ENCODE results near the gene CHCHD1. TPM values are rescaled to one million over a fixed set of nuclear protein-coding genes. Genes with fewer than 3 reads are reported as not detected.

The CHCHD1 gene
- total RNA-seq, 4 donors from 2014 or later = 14.1 to 57.3 (median 28.9) TPM

Small RNAs within 50 kb of the gene (small RNA-seq; reads per million reads assigned to genes)
- gene AC022400.4 (not detected), gene AC022400.9 (not detected), gene ZSWIM8-AS1 (not detected)

Other genes with a start within 250 kb of the CHCHD1 start
- 100 to 1,000 TPM; 159 to 315 (median 201) TPM for gene USP54, start 190.7 kb upstream of the CHCHD1 start, total RNA-seq
- gene MYOZ1, start 140.6 kb upstream of the CHCHD1 start, total RNA-seq = 1 to 10 TPM; 2.0 to 7.0 (median 5.1) TPM
- gene SYNPO2L, start 126.0 kb upstream of the CHCHD1 start, total RNA-seq = not detected
- 10 to 100 TPM in 2 of 4 donors, 1 to 10 TPM in 2; 8.2 to 12.1 (median 10.2) TPM for gene AGAP5, start 83.9 kb upstream of the CHCHD1 start, total RNA-seq
- 10 to 100 TPM; 56.2 to 95.2 (median 83.9) TPM for gene SEC24C, start 37.7 kb upstream of the CHCHD1 start, total RNA-seq
- gene ZSWIM8, start 3.6 kb downstream of the CHCHD1 start, total RNA-seq = 100 to 1,000 TPM in 2 of 4 donors, 10 to 100 TPM in 2; 67.2 to 199 (median 108) TPM
- 10 to 100 TPM; 12.1 to 31.0 (median 25.0) TPM for gene NDST2, start 29.6 kb downstream of the CHCHD1 start, total RNA-seq
- gene CAMK2G, start 92.5 kb downstream of the CHCHD1 start, total RNA-seq = 10 to 100 TPM; 21.2 to 27.4 (median 22.3) TPM
- gene PLAU, start 129.1 kb downstream of the CHCHD1 start, total RNA-seq = 10 to 100 TPM in 1 of 4 donors, 1 to 10 TPM in 3; 3.8 to 13.3 (median 7.3) TPM
- gene VCL, start 216.1 kb downstream of the CHCHD1 start, total RNA-seq = 100 to 1,000 TPM in 3 of 4 donors, 10 to 100 TPM in 1; 71.9 to 151 (median 112) TPM